AG08395 (cell line): ENCODE measurements around the gene TANC1.
"Not testable (repeated sequence)": the region's sequence is repeated elsewhere in the genome, so short reads cannot be mapped to it uniquely, and the experiment has no call there.

Source experiments
- DNase-seq: peaks from one replicate; pipeline ENCODE4 v3.0.0; 2012; ENCODE audit warnings: mixed read lengths, low spot score

The TANC1 gene

GRCh38 chr2:159140070-159140769 is 171.8 kb downstream of the TANC1 start:
- peak; percentile 77 for DNase-seq

- DNase-seq = not testable (repeated sequence)
Observed at GRCh38 chr2:159140821-159141220, 172.4 kb downstream of the TANC1 start.

- no peak for DNase-seq
Observed at GRCh38 chr2:159144776-159145614, 176.6 kb downstream of the TANC1 start.

- DNase-seq = no peak
Observed at GRCh38 chr2:159145745-159146354, 177.4 kb downstream of the TANC1 start.

GRCh38 chr2:159146996-159147666 is 178.7 kb downstream of the TANC1 start:
- DNase-seq = no peak

- no peak for DNase-seq
Observed at GRCh38 chr2:159147690-159148089, 179.2 kb downstream of the TANC1 start.

- DNase-seq = no peak
Observed at GRCh38 chr2:159148901-159149300, 180.5 kb downstream of the TANC1 start.

GRCh38 chr2:159149747-159150146 is 181.3 kb downstream of the TANC1 start:
- DNase-seq = no peak

GRCh38 chr2:159150280-159150746 is 181.9 kb downstream of the TANC1 start:
- no peak for DNase-seq

- DNase-seq = no peak
Observed at GRCh38 chr2:159151198-159152127, 183.0 kb downstream of the TANC1 start.

GRCh38 chr2:159152128-159152778 is 183.8 kb downstream of the TANC1 start:
- DNase-seq = no peak

GRCh38 chr2:159153063-159153462 is 184.6 kb downstream of the TANC1 start:
- no peak for DNase-seq

- no peak for DNase-seq
Observed at GRCh38 chr2:159153463-159153862, 185.0 kb downstream of the TANC1 start.

- no peak for DNase-seq
Observed at GRCh38 chr2:159153951-159154350, 185.5 kb downstream of the TANC1 start.

GRCh38 chr2:159154366-159154765 is 185.9 kb downstream of the TANC1 start:
- no peak for DNase-seq

GRCh38 chr2:159155320-159155719 is 186.9 kb downstream of the TANC1 start:
- no peak for DNase-seq

- DNase-seq = no peak
Observed at GRCh38 chr2:159155791-159156190, 187.4 kb downstream of the TANC1 start.

GRCh38 chr2:159156834-159157233 is 188.4 kb downstream of the TANC1 start:
- DNase-seq = no peak

- no peak for DNase-seq
Observed at GRCh38 chr2:159157361-159158209, 189.1 kb downstream of the TANC1 start.

- DNase-seq = no peak
Observed at GRCh38 chr2:159160412-159160811, 192.0 kb downstream of the TANC1 start.
